WI38 (cell line): ENCODE measurements around the gene WIZ.

ENCODE experiments used
- H3K4me3 ChIP-seq: 2 replicates; pipeline ENCODE4 v1.5.1; 2011; ENCODE audit warnings: low read depth, mild to moderate bottlenecking, control low read depth, low read length
- TF ChIP-seq, protein P1 (sequence below): IDR thresholded peaks from 2 replicates; pipeline ENCODE4 v1.5.1; 2012; ENCODE audit warnings: low read depth, mild to moderate bottlenecking, control low read depth, low read length

WIZ gene

GRCh38 chr19:15445227-15445605 lies 4.5 kb downstream of the WIZ start:
- no peak overlapping the region for H3K4me3 ChIP-seq
- TF ChIP-seq, protein P1, sequence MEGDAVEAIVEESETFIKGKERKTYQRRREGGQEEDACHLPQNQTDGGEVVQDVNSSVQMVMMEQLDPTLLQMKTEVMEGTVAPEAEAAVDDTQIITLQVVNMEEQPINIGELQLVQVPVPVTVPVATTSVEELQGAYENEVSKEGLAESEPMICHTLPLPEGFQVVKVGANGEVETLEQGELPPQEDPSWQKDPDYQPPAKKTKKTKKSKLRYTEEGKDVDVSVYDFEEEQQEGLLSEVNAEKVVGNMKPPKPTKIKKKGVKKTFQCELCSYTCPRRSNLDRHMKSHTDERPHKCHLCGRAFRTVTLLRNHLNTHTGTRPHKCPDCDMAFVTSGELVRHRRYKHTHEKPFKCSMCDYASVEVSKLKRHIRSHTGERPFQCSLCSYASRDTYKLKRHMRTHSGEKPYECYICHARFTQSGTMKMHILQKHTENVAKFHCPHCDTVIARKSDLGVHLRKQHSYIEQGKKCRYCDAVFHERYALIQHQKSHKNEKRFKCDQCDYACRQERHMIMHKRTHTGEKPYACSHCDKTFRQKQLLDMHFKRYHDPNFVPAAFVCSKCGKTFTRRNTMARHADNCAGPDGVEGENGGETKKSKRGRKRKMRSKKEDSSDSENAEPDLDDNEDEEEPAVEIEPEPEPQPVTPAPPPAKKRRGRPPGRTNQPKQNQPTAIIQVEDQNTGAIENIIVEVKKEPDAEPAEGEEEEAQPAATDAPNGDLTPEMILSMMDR = no peak

GRCh38 chr19:15444505-15445226 lies 5.1 kb downstream of the WIZ start:
- TF ChIP-seq, protein P1 = no peak
- no peak overlapping the region for H3K4me3 ChIP-seq

GRCh38 chr19:15443838-15444237 lies 5.9 kb downstream of the WIZ start:
- TF ChIP-seq, protein P1 = no peak

GRCh38 chr19:15443325-15443724 lies 6.4 kb downstream of the WIZ start:
- TF ChIP-seq, protein P1 = no peak
- H3K4me3 ChIP-seq = no peak overlapping the region

More at GRCh38 chr19:15443838-15444237, 5.9 kb downstream of the WIZ start:
- H3K4me3 ChIP-seq = no peak overlapping the region

DNA sequence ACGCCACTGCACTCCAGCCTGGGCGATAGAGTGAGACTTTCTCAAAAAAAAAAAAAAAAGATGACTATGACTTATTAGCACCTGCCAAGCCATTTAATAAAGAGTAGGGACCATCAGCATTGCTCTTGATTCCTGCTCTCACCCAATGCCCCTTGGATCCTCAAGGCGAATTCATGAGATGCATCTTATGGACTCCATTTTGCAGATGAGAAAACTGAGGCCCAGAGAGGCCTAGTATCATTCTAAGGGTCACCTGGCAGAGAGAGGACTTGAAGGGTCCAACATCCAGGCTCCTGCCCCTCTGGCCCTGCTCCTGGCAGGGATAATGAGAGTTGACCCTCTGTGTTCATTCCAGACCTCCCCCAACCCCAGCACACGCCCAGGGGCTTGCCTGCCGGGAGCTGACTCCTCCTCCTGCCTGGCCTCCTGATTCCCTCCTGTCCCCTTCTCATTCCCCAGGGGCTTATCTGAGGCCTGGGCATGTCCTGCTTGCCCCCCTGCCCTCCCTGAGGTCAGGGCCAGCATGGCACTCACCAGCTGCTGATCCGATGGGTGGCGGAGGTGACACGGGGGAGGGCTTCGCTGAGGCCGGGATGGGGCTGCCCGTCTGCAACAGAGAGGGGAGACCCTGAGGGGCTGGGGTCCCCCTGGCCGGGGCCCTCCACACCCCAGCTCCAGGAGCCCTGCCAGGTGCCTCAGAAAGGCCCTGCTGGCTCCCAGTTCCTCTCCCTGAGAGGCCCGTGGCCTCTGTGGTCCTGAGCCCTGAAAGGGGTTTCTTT lies 7.4 kb downstream of the WIZ start:
- no peak overlapping the region for H3K4me3 ChIP-seq
- TF ChIP-seq, protein P1 = no peak

DNA sequence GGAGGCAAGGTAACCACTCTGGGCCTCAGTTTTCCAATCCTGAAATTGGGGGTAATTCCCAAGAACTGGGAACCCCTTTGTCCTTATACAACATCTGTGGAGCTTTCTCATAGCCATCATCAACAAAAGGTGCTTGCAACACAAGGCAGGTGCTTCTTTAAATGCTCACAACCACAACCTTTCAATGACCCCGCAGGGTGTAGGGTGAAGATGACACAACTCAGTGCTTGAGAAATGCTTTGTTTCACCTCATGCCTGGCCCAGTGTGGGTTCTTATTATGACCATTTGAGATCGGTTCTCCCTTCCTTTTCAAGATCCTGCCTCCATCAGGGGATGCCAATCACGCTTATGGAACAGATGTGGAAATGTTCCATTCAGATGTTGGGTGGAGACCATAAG lies 8.4 kb downstream of the WIZ start:
- H3K4me3 ChIP-seq = no peak overlapping the region
- TF ChIP-seq, protein P1 = no peak
